ENCODE measurements around the gene PTPRK.
"Not testable (repeated sequence)": the region's sequence is repeated elsewhere in the genome, so short reads cannot be mapped to it uniquely, and the experiment has no call there.

PTPRK gene

DNA sequence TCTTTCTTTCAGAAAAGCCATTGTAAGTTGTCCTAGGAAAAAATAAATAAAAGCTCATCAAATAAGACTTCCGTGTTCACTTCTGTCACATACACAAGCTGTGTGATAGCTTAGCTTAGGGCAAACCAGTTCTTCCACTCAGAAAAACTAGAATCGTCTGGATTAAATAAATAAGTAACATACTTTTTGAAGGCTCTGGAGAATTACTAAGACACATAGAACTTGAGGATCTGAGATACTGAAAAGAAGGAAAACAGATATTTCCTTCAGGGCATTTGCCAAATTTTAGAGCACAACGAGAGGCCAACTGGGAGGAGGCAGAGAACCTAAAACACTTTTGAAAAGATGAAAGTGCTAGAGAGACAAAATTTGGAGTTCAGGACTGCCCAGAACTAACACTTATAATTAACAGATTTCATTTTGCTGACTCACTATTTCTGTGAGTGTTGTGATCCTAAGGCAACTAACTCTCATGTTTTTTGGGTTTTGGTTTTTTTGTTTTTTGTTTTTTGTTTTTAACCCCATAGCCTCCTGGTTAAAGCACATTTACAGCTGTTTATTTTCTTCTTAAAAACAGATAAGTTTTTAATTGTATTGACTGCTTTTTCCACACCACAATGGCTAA is 580.8 kb downstream of the PTPRK start:
- in situ Hi-C loops (cut with MboI; ENCODE audit: low sequenced_read_pairs): no loop called here

DNA sequence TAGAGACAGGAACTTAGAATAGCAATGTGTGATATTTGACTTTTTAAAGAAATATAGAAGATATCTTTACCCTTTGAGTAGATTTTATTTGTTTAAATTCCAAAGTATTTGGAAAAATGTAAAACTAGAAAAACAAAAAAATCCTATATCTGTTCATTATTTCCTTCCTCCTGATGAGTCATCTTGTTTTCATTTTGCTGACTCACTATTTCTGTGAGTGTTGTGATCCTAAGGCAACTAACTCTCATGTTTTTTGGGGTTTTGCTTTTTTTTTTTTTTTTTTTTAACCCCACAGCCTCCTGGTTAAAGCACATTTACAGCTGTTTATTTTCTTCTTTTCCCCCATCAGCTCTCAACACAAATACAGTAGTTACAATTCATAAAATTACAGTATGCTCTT is 581.7 kb downstream of the PTPRK start:
- in situ Hi-C loops (cut with MboI; ENCODE audit: low sequenced_read_pairs): no loop called here

DNA sequence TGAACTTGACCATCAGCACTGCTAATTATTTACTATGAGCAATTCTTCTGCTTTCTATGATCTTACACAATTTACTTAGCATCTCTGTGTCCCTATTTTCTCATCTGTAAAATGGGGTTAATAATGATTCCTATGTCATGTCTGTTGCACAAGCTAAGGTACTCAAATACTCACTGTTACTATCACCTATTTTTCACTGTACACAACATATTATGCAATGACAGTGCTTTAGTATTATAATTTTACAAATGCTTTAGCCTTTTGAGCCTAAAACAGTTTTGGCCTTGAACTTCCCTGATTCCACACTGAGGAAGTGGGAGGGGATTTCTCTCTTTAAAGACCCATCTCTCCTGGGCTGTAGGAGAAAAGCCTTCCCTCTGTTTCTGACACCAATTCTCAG is 582.7 kb downstream of the PTPRK start:
- in situ Hi-C loops (cut with MboI; ENCODE audit: low sequenced_read_pairs): no loop called here

GRCh38 chr6:127937102-127937501 is 583.3 kb downstream of the PTPRK start:
- in situ Hi-C loops (cut with MboI; ENCODE audit: low sequenced_read_pairs): no loop called here

GRCh38 chr6:127934956-127935355 is 585.4 kb downstream of the PTPRK start:
- in situ Hi-C loops (cut with MboI; ENCODE audit: low sequenced_read_pairs): no loop called here

DNA sequence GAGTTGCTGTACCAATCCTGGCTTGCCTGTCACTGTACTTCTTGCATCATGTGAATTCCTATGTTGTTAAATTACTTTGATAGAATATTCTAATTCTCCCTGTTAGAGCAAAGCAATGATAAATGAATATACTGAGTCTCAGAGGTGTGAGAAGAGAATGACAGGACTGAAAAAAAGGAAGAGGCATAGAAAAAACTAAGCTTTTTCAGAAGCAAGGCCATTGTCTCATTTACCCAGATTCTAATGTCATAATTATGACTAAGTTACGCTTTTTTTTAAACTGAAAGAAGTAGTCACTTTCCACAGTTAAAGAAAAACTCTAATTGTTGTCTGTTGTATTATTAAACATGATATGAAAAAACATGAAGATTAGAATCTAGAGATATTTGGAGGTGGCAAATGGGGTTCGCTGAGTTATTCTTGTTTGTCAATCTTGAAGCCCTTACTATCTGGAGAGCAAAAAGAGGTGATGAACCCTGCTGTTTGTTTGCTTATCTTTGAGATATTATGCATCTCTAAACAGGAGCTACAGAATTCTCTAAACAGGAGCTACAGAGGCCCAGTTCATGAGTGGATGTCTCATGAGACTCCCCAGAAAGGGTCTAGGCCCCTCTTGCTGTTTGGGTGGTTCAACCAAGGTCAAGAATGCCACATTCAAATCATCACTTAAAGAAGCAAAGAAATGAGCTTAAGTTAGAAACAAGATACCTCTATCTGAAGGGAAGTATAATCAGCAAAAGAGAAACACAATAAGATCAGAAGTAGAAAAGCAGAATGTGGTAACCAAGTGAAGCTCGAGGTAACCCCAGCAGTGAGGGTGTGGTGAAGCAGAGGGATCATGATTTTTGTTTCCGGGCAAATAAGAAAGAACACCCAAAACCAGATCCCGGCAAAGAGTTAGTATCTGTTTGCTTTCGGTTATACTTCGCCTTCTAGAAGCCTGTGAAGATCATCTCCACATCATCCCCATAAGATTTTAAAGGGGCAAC is 586.3 kb downstream of the PTPRK start:
- in situ Hi-C loops (cut with MboI; ENCODE audit: low sequenced_read_pairs): no loop called here

GRCh38 chr6:127933137-127933536 is 587.3 kb downstream of the PTPRK start:
- in situ Hi-C loops (cut with MboI; ENCODE audit: low sequenced_read_pairs): no loop called here

GRCh38 chr6:127932708-127933107 is 587.7 kb downstream of the PTPRK start:
- in situ Hi-C loops (cut with MboI; ENCODE audit: low sequenced_read_pairs): no loop called here

DNA sequence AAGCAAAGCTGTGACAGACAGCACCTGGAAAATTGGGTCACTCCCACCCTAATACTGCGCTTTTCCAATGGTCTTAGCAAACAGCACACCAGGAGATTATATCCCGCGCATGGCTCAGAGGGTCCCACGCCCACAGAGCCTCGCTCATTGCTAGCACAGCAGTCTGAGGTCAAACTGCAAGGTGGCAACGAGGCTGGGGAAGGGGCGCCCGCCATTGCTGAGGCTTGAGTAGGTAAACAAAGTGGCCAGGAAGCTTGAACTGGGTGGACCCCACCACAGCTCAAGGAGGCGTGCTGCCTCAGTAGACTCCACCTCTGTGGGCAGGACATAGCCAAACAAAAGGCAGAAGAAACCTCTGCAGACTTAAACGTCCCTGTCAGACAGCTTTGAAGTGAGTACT is 594.0 kb downstream of the PTPRK start:
- in situ Hi-C loops (cut with MboI; ENCODE audit: low sequenced_read_pairs): not testable (repeated sequence)

DNA sequence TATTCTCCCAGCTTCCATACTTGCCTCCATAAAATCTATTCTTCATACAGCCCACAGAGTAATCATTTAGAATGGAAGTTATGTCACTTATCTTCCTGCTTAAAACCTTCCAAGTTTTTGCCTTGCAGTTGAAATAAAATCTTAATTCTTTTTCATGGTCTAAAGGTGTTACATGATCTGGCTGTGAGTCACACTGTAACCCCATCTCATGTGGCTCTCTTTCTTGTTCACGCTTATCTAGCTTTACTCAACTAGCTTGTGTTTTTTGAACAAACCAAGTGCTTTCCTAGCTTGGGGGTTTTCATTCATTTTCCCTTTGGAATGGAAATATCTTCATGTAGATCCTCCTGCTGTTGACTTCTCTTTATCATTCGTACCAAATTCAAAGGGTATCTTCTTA is 596.0 kb downstream of the PTPRK start:
- in situ Hi-C loops (cut with MboI; ENCODE audit: low sequenced_read_pairs): no loop called here

DNA sequence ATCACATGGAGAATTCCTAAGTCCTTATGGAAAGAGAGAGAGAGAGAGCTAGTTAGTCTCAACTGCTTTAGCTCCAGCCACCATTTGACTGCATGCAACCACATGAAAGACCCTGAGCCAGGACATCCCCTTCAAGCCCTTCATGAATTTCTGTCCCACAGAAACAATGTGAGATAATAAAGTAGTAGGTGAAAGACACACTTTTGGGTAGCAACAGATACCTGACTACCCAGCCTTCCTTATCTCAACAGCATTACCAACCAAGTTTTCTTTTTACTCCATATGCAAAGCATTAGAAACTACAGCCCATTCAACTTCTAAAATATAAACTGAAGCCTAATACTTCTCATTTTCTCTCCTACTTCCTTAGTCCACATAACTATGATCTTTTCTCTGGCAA is 596.4 kb downstream of the PTPRK start:
- in situ Hi-C loops (cut with MboI; ENCODE audit: low sequenced_read_pairs): no loop called here

GRCh38 chr6:127923135-127923534 is 597.3 kb downstream of the PTPRK start:
- in situ Hi-C loops (cut with MboI; ENCODE audit: low sequenced_read_pairs): no loop called here

DNA sequence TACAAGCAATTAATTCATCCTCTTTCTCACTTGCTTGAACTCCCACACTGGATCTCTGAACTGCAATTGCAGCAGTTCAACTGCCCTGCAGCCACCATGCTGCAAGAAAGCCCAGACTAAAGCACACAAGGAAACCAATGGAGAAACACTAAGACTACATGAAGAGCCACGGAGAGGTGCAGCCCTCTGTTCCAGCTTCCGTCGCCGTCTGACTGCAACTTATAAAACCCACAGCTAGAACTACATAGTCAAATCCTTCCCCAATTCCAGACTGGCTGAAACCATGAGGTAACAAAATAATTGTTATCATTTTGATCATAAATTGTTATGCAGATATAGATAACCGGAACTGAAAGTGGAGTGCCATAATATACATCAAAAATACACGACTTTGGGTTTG is 598.4 kb downstream of the PTPRK start:
- in situ Hi-C loops (cut with MboI; ENCODE audit: low sequenced_read_pairs): no loop called here

DNA sequence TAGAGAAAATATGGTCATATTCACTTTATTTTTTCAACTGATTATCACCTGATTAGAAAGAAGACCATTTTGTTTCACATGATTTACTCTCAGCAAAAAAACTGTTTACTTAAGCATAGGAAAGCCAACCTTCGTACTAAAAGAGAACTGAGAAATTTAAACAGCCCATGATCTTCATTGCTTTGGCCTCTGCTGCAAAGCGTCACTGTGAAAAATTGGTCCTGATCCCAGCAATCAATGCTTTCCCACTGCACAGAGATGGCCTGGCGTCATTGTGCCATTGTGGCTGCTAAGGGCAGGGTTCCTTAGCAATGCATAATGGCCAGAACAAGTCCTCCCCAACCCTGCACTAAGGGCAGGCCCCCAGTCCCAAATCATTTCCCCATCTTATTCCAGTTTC is 599.6 kb downstream of the PTPRK start:
- in situ Hi-C loops (cut with MboI; ENCODE audit: low sequenced_read_pairs): no loop called here

All from HL-60/S4 treated with phorbol 12-myristate 13-acetate at 8.2 ng/mL for 4 days and 3 days (cell line).